Progenitor cell of endocrine pancreas (in vitro differentiated cells): ENCODE measurements around the gene TBC1D24. TPM values are rescaled to one million over a fixed set of nuclear protein-coding genes. Genes with fewer than 3 reads are reported as not detected.

ENCODE experiments used
- DNase-seq: peaks from one replicate; pipeline ENCODE4 v3.0.0; 2021; ENCODE audit warnings: low spot score; ENCODE audit not compliant: unreplicated experiment
- H3K27ac Mint-ChIP-seq: 2 replicates; pipeline ENCODE4 v1.8.0; 2021; ENCODE audit warnings: mild to moderate bottlenecking, moderate library complexity, mixed read lengths
- H3K27me3 Mint-ChIP-seq: 2 replicates; pipeline ENCODE4 v1.8.0; 2021; ENCODE audit warnings: mixed read lengths
- H3K36me3 Mint-ChIP-seq: 2 replicates; pipeline ENCODE4 v1.8.0; 2022; ENCODE audit warnings: mixed read lengths; ENCODE audit not compliant: insufficient read depth
- H3K4me1 Mint-ChIP-seq: 2 replicates; pipeline ENCODE4 v1.8.0; 2021; ENCODE audit warnings: low read depth, mixed read lengths
- H3K4me3 Mint-ChIP-seq: 2 replicates; pipeline ENCODE4 v1.8.0; 2021; ENCODE audit warnings: low read depth, mild to moderate bottlenecking, moderate library complexity, mixed read lengths
- H3K9me3 Mint-ChIP-seq: 2 replicates; pipeline ENCODE4 v1.8.0; 2021; ENCODE audit warnings: low read depth, mixed read lengths
- CTCF ChIP-seq: fragments of 200-600 bp; sonication (generic); IDR thresholded peaks from one replicate; pipeline ENCODE4 v1.5.0; 2021; ENCODE audit warnings: antibody characterized with exemption, mild to moderate bottlenecking; ENCODE audit not compliant: unreplicated experiment
- total RNA-seq: library from RNA; stranded (reverse); gene quantifications from 2 replicates; pipeline ENCODE4 v1.2.1, GENCODE V29; 2021

Gene TBC1D24
- total RNA-seq, 1 donor from 2014 or later = 23.8 TPM

- DNase-seq = no peak
- Mint-ChIP-seq H3K4me3 (peak overlapping the region; percentile 94), H3K27me3 (no peaks in the 10 kb centered on the region), H3K4me1 (peaks cover 42% of the 10 kb centered on the region), H3K36me3 (peaks cover 2% of the 10 kb centered on the region), H3K27ac (peak overlapping the region; percentile 93), H3K9me3 (no peaks in the 10 kb centered on the region)
- TF ChIP-seq CTCF = no peak
Observed at GRCh38 chr16:2516391-2517240, 41.7 kb downstream of the TBC1D24 start.

DNA sequence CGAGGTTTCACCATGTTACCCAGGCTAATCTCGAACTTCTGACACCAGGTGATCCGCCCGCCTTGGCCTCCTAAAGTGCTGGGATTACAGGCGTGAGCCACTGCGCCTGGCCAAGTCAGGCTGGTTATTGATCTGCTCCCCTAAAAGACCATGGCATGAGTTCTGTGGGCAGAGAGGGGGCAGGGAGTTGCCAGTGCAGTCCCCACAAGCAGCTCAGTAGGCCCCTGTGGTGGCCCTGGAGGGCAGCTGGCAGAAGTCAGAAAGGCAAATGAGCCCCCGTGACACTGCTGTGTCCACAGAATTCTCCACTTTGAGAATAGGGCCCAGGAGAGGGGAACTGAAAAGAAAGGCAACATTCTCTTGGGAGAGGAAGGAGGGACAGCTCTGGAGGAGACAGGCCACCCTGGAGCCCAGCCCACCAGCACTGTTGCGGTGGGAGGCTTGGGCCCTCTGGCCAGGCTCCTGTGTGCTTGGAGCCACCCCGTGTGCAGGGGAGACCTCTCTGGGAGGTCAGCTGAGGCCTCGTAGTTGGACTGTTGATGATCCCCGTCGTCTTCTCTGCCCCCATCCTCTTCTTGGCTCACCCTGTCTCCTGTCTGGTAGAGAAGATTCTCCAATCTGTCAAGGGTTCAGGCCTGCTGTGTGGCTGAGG is 43.2 kb downstream of the TBC1D24 start:
- H3K36me3 Mint-ChIP-seq = peaks cover 2% of the 10 kb centered on the region
- no peaks in the 10 kb centered on the region for H3K27me3 Mint-ChIP-seq
- no peak for DNase-seq
- no peak overlapping the region for H3K4me3 Mint-ChIP-seq
- H3K9me3 Mint-ChIP-seq = no peaks in the 10 kb centered on the region
- peaks cover 31% of the 10 kb centered on the region for H3K4me1 Mint-ChIP-seq
- peak overlapping the region; percentile 93 for H3K27ac Mint-ChIP-seq
- TF ChIP-seq CTCF = no peak

- peaks cover 35% of the 10 kb centered on the region for H3K4me1 Mint-ChIP-seq
- peak overlapping the region; percentile 97 for H3K27ac Mint-ChIP-seq
- H3K9me3 Mint-ChIP-seq = no peaks in the 10 kb centered on the region
- DNase-seq = no peak
- H3K27me3 Mint-ChIP-seq = no peaks in the 10 kb centered on the region
- no peak for TF ChIP-seq CTCF
- H3K36me3 Mint-ChIP-seq = peaks cover 2% of the 10 kb centered on the region
- peak overlapping the region; percentile 57 for H3K4me3 Mint-ChIP-seq
Observed at GRCh38 chr16:2518823-2519710, 44.1 kb downstream of the TBC1D24 start.

GRCh38 chr16:2519711-2520080 is 44.8 kb downstream of the TBC1D24 start:
- DNase-seq = no peak
- TF ChIP-seq CTCF = no peak
- no peaks in the 10 kb centered on the region for H3K27me3 Mint-ChIP-seq
- H3K36me3 Mint-ChIP-seq = peaks cover 2% of the 10 kb centered on the region
- peak overlapping the region; percentile 97 for H3K27ac Mint-ChIP-seq
- no peaks in the 10 kb centered on the region for H3K9me3 Mint-ChIP-seq
- H3K4me1 Mint-ChIP-seq = peaks cover 39% of the 10 kb centered on the region
- H3K4me3 Mint-ChIP-seq = peak overlapping the region; percentile 57
